Sigmoid colon (tissue), 7 donors: ENCODE data around the gene SPACA7. TPM values are rescaled to one million over a fixed set of nuclear protein-coding genes. Genes with fewer than 3 reads are reported as not detected.
"Not testable (repeated sequence)": the region's sequence is repeated elsewhere in the genome, so short reads cannot be mapped to it uniquely, and the experiment has no call there.

ENCODE experiments used
- DNase-seq: peaks from one replicate; pipeline ENCODE4 v3.0.0-alpha.2; 2019
- H3K27ac ChIP-seq, 4 donors: fragments of 200-600 bp; sonication (generic); one replicate each; pipeline ENCODE4 v1.5.1; 2016 to 2019; ENCODE audit warnings: mild to moderate bottlenecking in 1 of 4
- H3K27me3 ChIP-seq, 3 donors: fragments of 200-600 bp; sonication (generic); one replicate each; pipeline ENCODE4 v1.5.1; 2019; ENCODE audit warnings: mild to moderate bottlenecking in 1 of 3
- H3K36me3 ChIP-seq, 4 donors: fragments of 200-600 bp; sonication (generic); one replicate each; pipeline ENCODE4 v1.5.1; 2016 to 2019
- H3K4me1 ChIP-seq, 4 donors: fragments of 200-600 bp; sonication (generic); one replicate each; pipeline ENCODE4 v1.5.1; 2017 to 2019
- H3K4me3 ChIP-seq, 4 donors: fragments of 200-600 bp; sonication (generic); one replicate each; pipeline ENCODE4 v1.5.1; 2017 to 2019; ENCODE audit warnings: mild to moderate bottlenecking in 2 of 4, moderate library complexity in 1 of 4
- H3K9me3 ChIP-seq, 4 donors: fragments of 200-600 bp in 3 of 4; sonication (generic) in 3 of 4; one replicate each; pipeline versions ENCODE4 v1.5.1 to v1.6.1; 2013 to 2019
- EP300 ChIP-seq, 4 donors: sonication (generic); formaldehyde crosslinking; IDR thresholded peaks; one replicate each; pipeline ENCODE4 v1.6.1; 2017; ENCODE audit warnings: antibody characterized with exemption in 4 of 4
- POLR2A ChIP-seq, 2 donors: fragments of 450-650 bp; IDR thresholded peaks; one replicate each; pipeline ENCODE4 v1.6.1; 2016; ENCODE audit warnings: antibody characterized with exemption in 2 of 2, mild to moderate bottlenecking in 2 of 2, moderate library complexity in 2 of 2
- POLR2AphosphoS5 ChIP-seq, 4 donors: sonication (generic); formaldehyde crosslinking; IDR thresholded peaks; one replicate each; pipeline ENCODE4 v1.6.1; 2017; ENCODE audit warnings: antibody characterized with exemption in 4 of 4
- WGBS, 2 donors: extraction: QIAGEN DNeasy Blood & Tissue Kit; methylation state at CpG; one replicate each; pipeline ENCODE4 v1.1.7; 2013; 5-methylcytosine and 5-hydroxymethylcytosine counted together
- intact Hi-C: fragments of 100-400 bp; cut with DNase I; formaldehyde crosslinking; loops from one replicate; pipeline ENCODE4 v1.15.1; 2023
- polyA plus RNA-seq, 3 donors: library from polyadenylated mRNA; stranded (reverse); fragments of 200-250 nt; gene quantifications; one replicate each; pipeline ENCODE4 v1.2.3, GENCODE V29; 2013
- total RNA-seq, 4 donors: library from RNA; depleted of rRNA; stranded (reverse); fragments of >200 nt; gene quantifications; one replicate each; pipeline ENCODE4 v1.1.0, GENCODE V29; 2016
- TF ChIP-seq, protein P1 (sequence below), 4 experiments: fragments of 450-650 bp in 3 of 4; fragments of 200-600 bp in 1 of 4; IDR thresholded peaks; one replicate each; pipeline ENCODE4 v1.5.1; 2016 to 2019; ENCODE audit warnings: antibody characterized with exemption in 4 of 4, mild to moderate bottlenecking in 3 of 4, moderate library complexity in 2 of 4
- donor health status: healthy with polysubstance abuse.
- donor health status: Bipolar disorder and iron deficiency.
- donor health status: healthy.

Gene SPACA7
- total and polyA plus RNA-seq, 7 donors: not detected

DNA sequence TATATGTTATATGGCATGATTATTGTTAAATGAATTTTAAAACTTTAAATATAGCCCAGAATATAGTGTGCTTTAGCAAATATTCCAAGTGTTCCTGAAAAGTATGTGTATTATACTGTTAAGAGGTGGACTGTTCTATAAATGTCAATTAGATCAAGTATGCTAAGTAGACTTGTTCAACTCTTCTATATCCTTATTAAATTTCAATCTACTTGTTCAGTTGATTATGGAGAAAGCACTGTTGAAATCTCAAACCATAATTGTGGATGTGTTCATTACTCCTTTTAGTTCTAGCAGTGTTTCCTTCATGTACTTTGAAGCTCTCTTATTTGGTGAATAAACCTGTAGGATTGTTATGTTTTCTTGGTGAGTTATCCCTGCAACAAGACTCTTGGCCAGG lies 52.5 kb downstream of the SPACA7 start:
- H3K9me3 ChIP-seq: peaks cover 0 to 13% (median 7%) of the 10 kb centered on the region in 4 donors
- no peaks in the 10 kb centered on the region for H3K4me1 ChIP-seq
- no peak overlapping the region for H3K27ac ChIP-seq
- peaks cover 0 to 9% (median 0%) of the 10 kb centered on the region in 3 donors for H3K27me3 ChIP-seq
- H3K4me3 ChIP-seq: no peak overlapping the region
- intact Hi-C loops: no loop called here
- no peaks in the 10 kb centered on the region for H3K36me3 ChIP-seq
- no peak for DNase-seq
- TF ChIP-seq POLR2A (IDR thresholded peaks at IDR 0.05) (no peak), POLR2AphosphoS5 (IDR thresholded peaks at IDR 0.05) (no peak), EP300 (IDR thresholded peaks at IDR 0.05) (no peak)
- TF ChIP-seq, protein P1, sequence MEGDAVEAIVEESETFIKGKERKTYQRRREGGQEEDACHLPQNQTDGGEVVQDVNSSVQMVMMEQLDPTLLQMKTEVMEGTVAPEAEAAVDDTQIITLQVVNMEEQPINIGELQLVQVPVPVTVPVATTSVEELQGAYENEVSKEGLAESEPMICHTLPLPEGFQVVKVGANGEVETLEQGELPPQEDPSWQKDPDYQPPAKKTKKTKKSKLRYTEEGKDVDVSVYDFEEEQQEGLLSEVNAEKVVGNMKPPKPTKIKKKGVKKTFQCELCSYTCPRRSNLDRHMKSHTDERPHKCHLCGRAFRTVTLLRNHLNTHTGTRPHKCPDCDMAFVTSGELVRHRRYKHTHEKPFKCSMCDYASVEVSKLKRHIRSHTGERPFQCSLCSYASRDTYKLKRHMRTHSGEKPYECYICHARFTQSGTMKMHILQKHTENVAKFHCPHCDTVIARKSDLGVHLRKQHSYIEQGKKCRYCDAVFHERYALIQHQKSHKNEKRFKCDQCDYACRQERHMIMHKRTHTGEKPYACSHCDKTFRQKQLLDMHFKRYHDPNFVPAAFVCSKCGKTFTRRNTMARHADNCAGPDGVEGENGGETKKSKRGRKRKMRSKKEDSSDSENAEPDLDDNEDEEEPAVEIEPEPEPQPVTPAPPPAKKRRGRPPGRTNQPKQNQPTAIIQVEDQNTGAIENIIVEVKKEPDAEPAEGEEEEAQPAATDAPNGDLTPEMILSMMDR (IDR thresholded peaks at IDR 0.05): no peak

DNA sequence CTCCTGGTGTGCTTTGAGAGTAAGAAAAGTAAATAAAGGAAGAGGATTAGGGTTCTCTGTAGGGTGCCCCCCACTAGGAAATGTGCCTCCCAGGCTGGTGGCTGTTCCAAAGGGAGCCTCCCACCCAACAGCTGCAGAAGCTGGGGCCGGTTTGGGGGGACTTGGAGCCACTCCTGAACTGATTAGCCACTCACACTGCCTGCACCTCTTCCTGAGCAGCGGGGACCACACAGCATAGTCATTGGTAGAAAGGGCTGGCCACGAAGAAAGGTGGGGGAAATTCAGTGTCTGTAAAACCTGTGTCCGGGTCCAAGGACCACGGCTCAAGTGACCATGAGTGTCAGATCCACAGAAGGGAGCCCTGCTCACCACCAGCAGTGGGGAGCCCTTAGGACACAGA lies 55.6 kb downstream of the SPACA7 start:
- DNase-seq: no peak
- H3K27me3 ChIP-seq: peaks cover 0 to 9% (median 0%) of the 10 kb centered on the region in 3 donors
- H3K4me1 ChIP-seq: no peaks in the 10 kb centered on the region
- WGBS, 2 donors: 73 to 83% methylated on average over 5 of the region's 5 CpGs
- H3K4me3 ChIP-seq: no peak overlapping the region
- no peak overlapping the region for H3K27ac ChIP-seq
- H3K9me3 ChIP-seq: peaks cover 0 to 7% (median 1%) of the 10 kb centered on the region in 4 donors
- intact Hi-C loops: no loop called here
- no peak for TF ChIP-seq EP300 (IDR thresholded peaks at IDR 0.05)
- H3K36me3 ChIP-seq: no peaks in the 10 kb centered on the region

DNA sequence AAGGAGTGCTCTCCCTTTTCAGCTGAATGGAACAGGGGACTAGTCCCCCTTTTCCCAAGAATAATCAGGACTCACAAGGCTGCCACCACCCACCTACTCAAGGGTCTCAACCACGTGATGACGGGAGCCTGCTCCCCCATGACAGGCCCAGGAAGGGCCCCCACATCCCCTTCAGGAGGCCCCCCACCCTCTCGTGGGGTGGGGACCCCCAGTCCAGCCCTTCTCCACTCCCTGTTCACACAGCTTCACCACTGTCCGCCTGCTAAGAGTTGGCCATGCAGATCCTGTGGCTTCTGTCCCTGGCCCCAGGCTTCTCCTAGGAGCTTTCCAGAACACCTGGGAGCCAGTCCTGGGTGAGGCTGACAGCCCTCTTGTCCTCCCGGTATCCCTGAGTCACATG lies 56.6 kb downstream of the SPACA7 start:
- H3K36me3 ChIP-seq, H3K27me3 ChIP-seq, H3K4me1 ChIP-seq, DNase-seq, H3K9me3 ChIP-seq, H3K27ac ChIP-seq, H3K4me3 ChIP-seq, intact Hi-C loops: not testable (repeated sequence)
- 42 to 68% methylated on average over 5 of the region's 5 CpGs for WGBS, 2 donors

DNA sequence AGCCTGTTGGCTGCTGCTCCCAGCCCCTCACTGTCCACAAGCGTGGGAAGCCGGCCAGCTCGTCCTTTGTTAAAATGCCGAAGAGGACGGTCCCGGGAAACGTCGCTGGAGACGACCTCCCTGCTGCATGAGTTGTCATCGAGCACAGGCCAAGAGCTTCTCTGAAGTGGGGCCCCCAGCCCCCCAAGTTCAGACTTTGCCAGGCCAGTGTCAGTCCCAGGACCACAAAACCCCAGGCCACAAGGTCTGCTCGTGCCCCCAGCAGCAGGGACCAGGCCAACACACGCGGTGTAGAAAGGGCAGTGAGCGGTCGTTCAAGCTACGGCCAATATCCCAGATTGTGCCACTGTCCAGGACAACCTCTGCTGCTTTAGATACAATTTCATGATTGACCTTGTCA lies 57.4 kb downstream of the SPACA7 start:
- H3K27ac ChIP-seq, DNase-seq, H3K4me1 ChIP-seq, intact Hi-C loops, H3K9me3 ChIP-seq, H3K4me3 ChIP-seq, H3K36me3 ChIP-seq, H3K27me3 ChIP-seq: not testable (repeated sequence)
- 89 to 92% methylated on average over 16 of the region's 16 CpGs for WGBS, 2 donors

DNA sequence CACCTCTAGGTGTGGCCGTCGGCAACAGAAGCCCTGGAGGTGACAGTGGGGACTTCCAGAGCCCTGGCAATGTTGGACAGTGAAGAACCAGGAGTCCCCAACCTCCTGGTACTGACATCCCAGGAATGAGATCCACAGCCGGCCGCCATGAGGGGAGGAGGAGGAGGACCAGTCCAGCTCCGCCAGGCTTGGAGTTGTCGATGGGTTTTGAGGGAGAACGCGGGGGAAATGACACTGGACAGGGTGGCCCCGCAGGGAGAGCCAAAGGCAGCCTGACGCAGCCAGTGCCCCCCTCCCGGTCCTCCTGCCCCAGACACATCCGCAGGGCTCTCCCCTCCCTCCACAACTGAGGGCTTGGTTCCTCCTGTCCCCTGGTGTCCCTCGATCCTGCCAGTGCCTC lies 57.9 kb downstream of the SPACA7 start:
- 87 to 88% methylated on average over 13 of the region's 13 CpGs for WGBS, 2 donors
- TF ChIP-seq EP300 (IDR thresholded peaks at IDR 0.05) (no peak), POLR2AphosphoS5 (IDR thresholded peaks at IDR 0.05) (no peak), POLR2A (IDR thresholded peaks at IDR 0.05) (no peak)
- TF ChIP-seq, protein P1 (IDR thresholded peaks at IDR 0.05): no peak
- Histone ChIP-seq H3K36me3 (no peaks in the 10 kb centered on the region), H3K9me3 (peaks cover 0 to 4% (median 1%) of the 10 kb centered on the region in 4 donors), H3K4me3 (no peak overlapping the region), H3K27me3 (peaks cover 0 to 9% (median 0%) of the 10 kb centered on the region in 3 donors), H3K4me1 (no peaks in the 10 kb centered on the region), H3K27ac (no peak overlapping the region)
- intact Hi-C loops: no loop called here
- DNase-seq: no peak

DNA sequence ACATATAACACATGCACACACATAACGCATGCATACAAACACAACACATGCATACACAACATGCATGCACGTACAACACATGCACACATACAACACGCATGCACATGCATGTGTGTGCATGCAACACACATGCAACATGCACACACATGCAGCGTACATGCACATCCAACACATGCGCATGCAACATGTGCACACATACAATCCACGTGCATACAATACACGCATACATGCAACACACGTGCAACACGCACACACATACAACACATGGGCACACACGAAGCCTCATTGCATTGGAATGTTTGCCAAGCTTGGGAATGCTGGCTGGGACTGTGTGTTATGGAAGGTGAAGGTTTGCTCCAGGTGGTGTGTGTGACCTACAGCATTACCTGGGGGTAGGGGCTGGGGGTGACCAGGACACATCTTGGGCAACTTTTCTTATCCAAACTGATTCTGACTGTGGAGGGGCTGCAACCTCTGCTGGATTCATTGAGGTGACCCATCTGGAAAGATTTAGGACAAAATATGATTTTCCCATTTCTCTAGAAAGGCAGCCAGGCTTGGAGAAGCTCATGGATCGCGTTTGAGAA lies 58.9 kb downstream of the SPACA7 start:
- WGBS, 2 donors: 82 to 85% methylated on average over 12 of the region's 12 CpGs
- no peak for DNase-seq
- Histone ChIP-seq H3K27ac (no peak overlapping the region), H3K4me3 (no peak overlapping the region), H3K9me3 (peaks cover 0 to 2% (median 0%) of the 10 kb centered on the region in 4 donors), H3K4me1 (no peaks in the 10 kb centered on the region), H3K27me3 (peaks cover 0 to 9% (median 0%) of the 10 kb centered on the region in 3 donors), H3K36me3 (no peaks in the 10 kb centered on the region)
- intact Hi-C loops: no loop called here
- TF ChIP-seq EP300 (IDR thresholded peaks at IDR 0.05): no peak
- no peak for TF ChIP-seq POLR2A (IDR thresholded peaks at IDR 0.05)
- TF ChIP-seq, protein P1 (IDR thresholded peaks at IDR 0.05): no peak
- no peak for TF ChIP-seq POLR2AphosphoS5 (IDR thresholded peaks at IDR 0.05)
